Measurements from ENCODE around the gene TACR2. TPM values are rescaled to one million over a fixed set of nuclear protein-coding genes. Genes with fewer than 3 reads are reported as not detected.

TACR2 gene
- total RNA-seq, 1 donor from 2014 or later, result 6.1 TPM

DNA sequence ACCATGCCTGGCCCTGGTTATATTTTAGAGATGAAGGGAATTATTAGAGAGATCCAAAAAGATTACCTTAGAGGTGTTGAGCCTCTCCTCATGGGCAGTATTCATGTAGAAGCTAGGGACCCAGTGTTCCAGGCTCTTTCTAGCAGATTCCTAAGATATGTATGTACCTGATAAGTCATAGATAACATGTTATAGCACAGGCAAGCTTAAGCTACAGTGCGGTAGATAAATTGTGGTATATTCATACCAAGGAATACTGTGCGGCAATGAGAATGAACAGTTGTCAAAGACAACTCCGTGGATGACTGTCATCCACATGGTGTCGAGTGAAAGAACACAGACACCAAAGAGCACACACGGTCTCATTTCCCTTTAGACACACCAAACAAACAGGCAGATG, 53.1 kb downstream of the TACR2 start:
- peaks cover 58% of the 10 kb centered on the region for H3K4me1 ChIP-seq
- no peaks in the 10 kb centered on the region for H3K27me3 ChIP-seq
- H3K36me3 ChIP-seq, result peaks cover 0 to 47% of the 10 kb centered on the region in 2 donors
- TF ChIP-seq, protein P1, sequence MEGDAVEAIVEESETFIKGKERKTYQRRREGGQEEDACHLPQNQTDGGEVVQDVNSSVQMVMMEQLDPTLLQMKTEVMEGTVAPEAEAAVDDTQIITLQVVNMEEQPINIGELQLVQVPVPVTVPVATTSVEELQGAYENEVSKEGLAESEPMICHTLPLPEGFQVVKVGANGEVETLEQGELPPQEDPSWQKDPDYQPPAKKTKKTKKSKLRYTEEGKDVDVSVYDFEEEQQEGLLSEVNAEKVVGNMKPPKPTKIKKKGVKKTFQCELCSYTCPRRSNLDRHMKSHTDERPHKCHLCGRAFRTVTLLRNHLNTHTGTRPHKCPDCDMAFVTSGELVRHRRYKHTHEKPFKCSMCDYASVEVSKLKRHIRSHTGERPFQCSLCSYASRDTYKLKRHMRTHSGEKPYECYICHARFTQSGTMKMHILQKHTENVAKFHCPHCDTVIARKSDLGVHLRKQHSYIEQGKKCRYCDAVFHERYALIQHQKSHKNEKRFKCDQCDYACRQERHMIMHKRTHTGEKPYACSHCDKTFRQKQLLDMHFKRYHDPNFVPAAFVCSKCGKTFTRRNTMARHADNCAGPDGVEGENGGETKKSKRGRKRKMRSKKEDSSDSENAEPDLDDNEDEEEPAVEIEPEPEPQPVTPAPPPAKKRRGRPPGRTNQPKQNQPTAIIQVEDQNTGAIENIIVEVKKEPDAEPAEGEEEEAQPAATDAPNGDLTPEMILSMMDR (IDR thresholded peaks at IDR 0.05), result no peak
- TF ChIP-seq POLR2A (IDR thresholded peaks at IDR 0.05) (no peak), POLR2AphosphoS5 (IDR thresholded peaks at IDR 0.05; ENCODE audit: insufficient read depth in 1 of 2, low read depth in 1 of 2) (no peak)
- H3K9me3 ChIP-seq, result no peaks in the 10 kb centered on the region
- intact Hi-C loops (cut with DNase I), result no loop called here
- no peak for DNase-seq (ENCODE audit: extremely low spot score in 2 of 2)
- H3K27ac ChIP-seq, result peak overlapping the region; percentile 80
- no peak overlapping the region for H3K4me3 ChIP-seq

DNA sequence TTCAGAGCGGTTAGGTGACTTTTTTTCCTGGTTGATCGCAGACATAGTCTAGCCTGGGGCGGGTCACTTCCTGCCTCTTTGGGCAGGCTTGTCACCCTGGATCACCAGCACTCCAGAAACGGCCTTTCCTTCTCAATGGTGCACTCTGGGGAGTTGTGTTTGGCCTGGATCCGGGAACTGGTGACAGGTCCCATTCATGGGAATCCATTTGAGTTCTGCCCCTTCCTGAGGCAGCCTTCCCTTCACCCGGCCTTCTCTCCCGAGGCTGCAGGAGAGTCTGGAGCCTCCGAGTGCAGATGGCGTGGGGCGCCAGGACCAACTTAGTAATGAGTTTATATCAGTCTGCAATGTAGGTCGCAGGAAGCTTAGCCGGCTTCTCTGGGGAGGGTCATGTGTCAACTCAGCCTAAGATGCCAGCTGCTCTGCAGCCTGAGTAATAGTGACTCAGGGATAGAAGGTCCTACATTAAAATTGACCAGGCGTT, 54.2 kb downstream of the TACR2 start:
- peaks cover 70% of the 10 kb centered on the region for H3K4me1 ChIP-seq
- peak overlapping the region; percentile 80 for H3K27ac ChIP-seq
- no peaks in the 10 kb centered on the region for H3K27me3 ChIP-seq
- H3K36me3 ChIP-seq, result peaks cover 0 to 38% of the 10 kb centered on the region in 2 donors
- H3K4me3 ChIP-seq, result no peak overlapping the region
- intact Hi-C loops (cut with DNase I), result no loop called here
- DNase-seq (ENCODE audit: extremely low spot score in 2 of 2), result no peak
- TF ChIP-seq, protein P1 (IDR thresholded peaks at IDR 0.05), result no peak
- peak; percentile 24 to 33 for TF ChIP-seq POLR2AphosphoS5 (IDR thresholded peaks at IDR 0.05; ENCODE audit: insufficient read depth in 1 of 2, low read depth in 1 of 2)
- no peaks in the 10 kb centered on the region for H3K9me3 ChIP-seq

DNA sequence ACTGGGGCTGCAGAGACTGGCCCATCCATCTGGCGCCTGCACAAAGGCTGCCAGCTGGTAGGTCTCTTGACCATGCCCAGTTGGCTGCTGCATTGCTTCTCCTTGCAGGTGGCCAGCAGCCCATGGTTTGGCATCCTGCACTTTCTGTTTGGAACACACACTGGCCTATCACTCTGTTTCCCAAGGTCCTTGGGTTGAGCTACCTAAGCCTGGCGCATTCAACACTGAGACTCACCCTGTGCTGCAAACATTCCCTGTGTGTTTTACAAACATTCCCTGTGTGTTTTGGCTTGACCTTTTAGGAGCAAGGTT, 55.5 kb downstream of the TACR2 start:
- intact Hi-C loops (cut with DNase I), result no loop called here
- TF ChIP-seq POLR2AphosphoS5 (IDR thresholded peaks at IDR 0.05; ENCODE audit: insufficient read depth in 1 of 2, low read depth in 1 of 2) (no peak), POLR2A (IDR thresholded peaks at IDR 0.05) (no peak)
- TF ChIP-seq, protein P1 (IDR thresholded peaks at IDR 0.05), result no peak
- peaks cover 0 to 28% of the 10 kb centered on the region in 2 donors for H3K36me3 ChIP-seq

DNA sequence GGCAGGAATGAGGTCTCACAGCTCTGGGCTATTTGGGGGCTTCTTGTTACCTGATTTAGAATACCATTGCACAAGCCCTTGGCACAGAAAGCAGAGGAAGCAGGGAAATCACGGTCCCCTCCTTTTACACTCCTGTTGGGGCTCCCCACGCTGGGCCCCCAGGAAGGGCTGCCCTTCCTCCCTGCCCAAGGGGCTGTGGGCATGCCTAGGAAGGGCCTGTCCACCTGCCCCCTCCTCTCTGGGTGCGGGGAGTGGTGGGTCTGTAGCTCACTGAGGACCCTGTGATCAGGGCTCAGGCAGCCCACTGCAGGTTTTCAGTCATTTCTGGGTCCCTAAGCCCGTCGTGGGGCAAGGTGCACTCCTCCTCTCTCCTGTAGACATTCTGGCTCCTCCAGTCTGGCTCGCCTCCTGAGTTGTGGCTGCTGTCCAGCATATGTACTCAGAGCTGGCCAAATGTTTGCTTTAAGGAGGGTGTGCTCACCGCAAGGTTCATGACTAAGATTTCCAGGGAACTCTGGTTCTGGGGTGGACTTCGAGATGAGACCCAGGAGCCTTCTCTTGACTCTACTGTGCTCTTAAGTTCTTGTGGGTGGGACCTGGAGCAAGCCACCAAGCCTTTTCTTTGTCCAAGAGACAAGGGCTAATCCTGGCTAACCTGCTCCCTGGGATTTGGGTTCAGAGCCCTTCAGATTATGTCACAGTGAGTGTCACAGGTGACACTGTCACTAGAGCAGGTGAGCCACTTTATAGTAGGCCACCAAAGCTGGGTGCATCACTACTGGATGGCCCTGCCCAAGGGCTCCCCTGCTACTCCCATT, 56.0 kb downstream of the TACR2 start:
- Histone ChIP-seq H3K27ac (peak overlapping the region; percentile 80), H3K27me3 (no peaks in the 10 kb centered on the region), H3K36me3 (peaks cover 0 to 23% of the 10 kb centered on the region in 2 donors), H3K4me1 (peaks cover 63% of the 10 kb centered on the region), H3K9me3 (no peaks in the 10 kb centered on the region), H3K4me3 (no peak overlapping the region)
- no peak for DNase-seq (ENCODE audit: extremely low spot score in 2 of 2)
- TF ChIP-seq POLR2A (IDR thresholded peaks at IDR 0.05), result no peak
- TF ChIP-seq POLR2AphosphoS5 (IDR thresholded peaks at IDR 0.05; ENCODE audit: insufficient read depth in 1 of 2, low read depth in 1 of 2), result peak; percentile 44 to 80
- TF ChIP-seq, protein P1 (IDR thresholded peaks at IDR 0.05), result no peak
- intact Hi-C loops (cut with DNase I), result no loop called here

More for the DNA sequence above, 55.5 kb downstream of the TACR2 start:
- H3K27me3 ChIP-seq, result no peaks in the 10 kb centered on the region
- H3K9me3 ChIP-seq, result no peaks in the 10 kb centered on the region
- peaks cover 63% of the 10 kb centered on the region for H3K4me1 ChIP-seq
- DNase-seq (ENCODE audit: extremely low spot score in 2 of 2), result no peak
- H3K27ac ChIP-seq, result peak overlapping the region; percentile 80
- H3K4me3 ChIP-seq, result no peak overlapping the region

DNA sequence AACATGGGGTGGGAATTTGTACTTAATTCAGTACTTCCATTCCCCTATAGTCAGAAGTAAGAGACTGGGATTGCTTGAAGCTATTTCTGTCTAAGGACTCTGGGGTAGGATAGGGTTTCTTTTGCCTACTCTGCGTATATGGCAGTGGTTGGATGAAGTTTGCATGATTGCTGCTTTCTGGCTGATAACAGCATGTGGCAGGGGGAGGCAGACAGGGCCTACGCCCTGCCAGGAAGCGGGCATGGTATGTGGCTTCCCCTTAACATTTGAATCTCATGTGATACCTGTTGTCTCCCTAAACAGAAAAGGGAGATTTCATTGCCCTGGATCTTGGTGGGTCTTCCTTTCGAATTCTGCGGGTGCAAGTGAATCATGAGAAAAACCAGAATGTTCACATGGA, 57.1 kb downstream of the TACR2 start:
- Histone ChIP-seq H3K4me3 (no peak overlapping the region), H3K27me3 (no peaks in the 10 kb centered on the region), H3K9me3 (no peaks in the 10 kb centered on the region), H3K4me1 (peaks cover 63% of the 10 kb centered on the region), H3K27ac (no peak overlapping the region), H3K36me3 (peaks cover 0 to 12% of the 10 kb centered on the region in 2 donors)
- intact Hi-C loops (cut with DNase I), result no loop called here
- TF ChIP-seq POLR2AphosphoS5 (IDR thresholded peaks at IDR 0.05; ENCODE audit: insufficient read depth in 1 of 2, low read depth in 1 of 2) (no peak), POLR2A (IDR thresholded peaks at IDR 0.05) (no peak)
- TF ChIP-seq, protein P1 (IDR thresholded peaks at IDR 0.05), result no peak
- no peak for DNase-seq (ENCODE audit: extremely low spot score in 2 of 2)

Measured in vagina (tissue), 2 donors.